Cardiac septum (tissue), 1 donor: Measurements from ENCODE around the gene RRBP1. TPM values are rescaled to one million over a fixed set of nuclear protein-coding genes. Genes with fewer than 3 reads are reported as not detected.

Source experiments
- DNase-seq: peaks from one replicate; pipeline ENCODE4 v3.0.0-alpha.2; 2020; ENCODE audit warnings: low spot score
- intact Hi-C: fragments of 100-400 bp; cut with DNase I; formaldehyde crosslinking; loops from one replicate; pipeline ENCODE4 v1.14.0; 2022
- total RNA-seq: library from RNA; stranded (reverse); fragmentation: NEBNext Ultra II Directional; extraction: Animal tissue kit (Norgen Biotek cat#: 25700); gene quantifications from one replicate; pipeline ENCODE4 v1.2.1, GENCODE V29; 2021
- donor health status: DM: no; HTN: no; CAD: no.

RRBP1 gene
- total RNA-seq, 1 donor from 2014 or later = 46.7 TPM

- intact Hi-C loops = no loop called here
Observed at GRCh38 chr20:17653835-17654648, 28.0 kb downstream of the RRBP1 start.

GRCh38 chr20:17652411-17652810 lies 29.6 kb downstream of the RRBP1 start:
- DNase-seq = peak; percentile 39
- intact Hi-C loops = no loop called here

More at GRCh38 chr20:17653835-17654648, 28.0 kb downstream of the RRBP1 start:
- peak; percentile 51 for DNase-seq

GRCh38 chr20:17651760-17652388 lies 30.2 kb downstream of the RRBP1 start:
- intact Hi-C loops = no loop called here
- peak; percentile 73 for DNase-seq

- DNase-seq = peak; percentile 50
- intact Hi-C loops = no loop called here
Observed at GRCh38 chr20:17651129-17651759, 30.8 kb downstream of the RRBP1 start.

GRCh38 chr20:17650301-17651128 lies 31.5 kb downstream of the RRBP1 start:
- intact Hi-C loops = no loop called here
- peak; percentile 69 for DNase-seq

- DNase-seq = peak; percentile 61
- intact Hi-C loops = no loop called here
Observed at GRCh38 chr20:17648791-17649730, 33.0 kb downstream of the RRBP1 start.

- peak; percentile 56 for DNase-seq
Observed at GRCh38 chr20:17648315-17648646, 33.8 kb downstream of the RRBP1 start.

GRCh38 chr20:17647391-17648314 lies 34.4 kb downstream of the RRBP1 start:
- intact Hi-C loops = no loop called here
- DNase-seq = peak; percentile 63

More at GRCh38 chr20:17648315-17648646, 33.8 kb downstream of the RRBP1 start:
- intact Hi-C loops = no loop called here

- intact Hi-C loops = no loop called here
Observed at GRCh38 chr20:17646961-17647301, 35.1 kb downstream of the RRBP1 start.

GRCh38 chr20:17646209-17646960 lies 35.7 kb downstream of the RRBP1 start:
- intact Hi-C loops = no loop called here
- DNase-seq = peak; percentile 62

More at GRCh38 chr20:17646961-17647301, 35.1 kb downstream of the RRBP1 start:
- DNase-seq = no peak

GRCh38 chr20:17645546-17646208 lies 36.4 kb downstream of the RRBP1 start:
- intact Hi-C loops = no loop called here
- DNase-seq = no peak

GRCh38 chr20:17645010-17645409 lies 37.0 kb downstream of the RRBP1 start:
- DNase-seq = no peak
- intact Hi-C loops = no loop called here

- DNase-seq = no peak
Observed at GRCh38 chr20:17644451-17644850, 37.6 kb downstream of the RRBP1 start.

GRCh38 chr20:17643531-17644188 lies 38.4 kb downstream of the RRBP1 start:
- no peak for DNase-seq

More at GRCh38 chr20:17644451-17644850, 37.6 kb downstream of the RRBP1 start:
- intact Hi-C loops = no loop called here

GRCh38 chr20:17642404-17643269 lies 39.4 kb downstream of the RRBP1 start:
- intact Hi-C loops = no loop called here
- DNase-seq = no peak

More at GRCh38 chr20:17643531-17644188, 38.4 kb downstream of the RRBP1 start:
- intact Hi-C loops = no loop called here
